Naive thymus-derived CD4-positive, alpha-beta T cell (primary cell): ENCODE results near the gene VSTM2L. TPM values are rescaled to one million over a fixed set of nuclear protein-coding genes. Genes with fewer than 3 reads are reported as not detected.

Source experiments
- ATAC-seq: fragments of 150-1000 bp; cut with Tn5 transposase; 2 replicates; pipeline ENCODE4 v1.10.0; 2021; ENCODE audit warnings: mild to moderate bottlenecking, moderate library complexity
- CTCF ChIA-PET: fragments of 350-600 bp; sonication (Branson Sonifier 250); formaldehyde crosslinking; loops from one replicate; lab custom pipeline; 2021; ENCODE audit warnings: antibody characterized with exemption; lab: Charles Lee
- POLR2A ChIA-PET: fragments of 350-600 bp; sonication (Branson Sonifier 250); formaldehyde crosslinking; loops from one replicate; lab custom pipeline; 2021; ENCODE audit warnings: antibody characterized with exemption, inconsistent platforms; lab: Charles Lee
- DNase-seq, 9 donors: peaks; one replicate each; pipeline versions ENCODE4 v3.0.0 to v3.0.0-alpha.2; 2020 to 2022; ENCODE audit warnings: mixed read lengths in 1 of 9
- H3K27ac ChIP-seq: one replicate; pipeline ENCODE4 v1.7.0; 2013; ENCODE audit warnings: mild to moderate bottlenecking, low read depth, low read length, moderate library complexity
- H3K27me3 ChIP-seq, 2 donors: one replicate each; pipeline ENCODE4 v1.7.0; 2013; ENCODE audit warnings: low read length in 2 of 2, mild to moderate bottlenecking in 2 of 2, moderate library complexity in 2 of 2; ENCODE audit not compliant: control insufficient read depth in 2 of 2, insufficient read depth in 2 of 2
- H3K36me3 ChIP-seq, 3 experiments: 1 replicate in 2 of 3; 2 replicates in 1 of 3; pipeline ENCODE4 v1.7.0; 2013; ENCODE audit warnings: low read length in 3 of 3, mild to moderate bottlenecking in 3 of 3, moderate library complexity in 1 of 3; ENCODE audit not compliant: insufficient read depth in 3 of 3, control insufficient read depth in 2 of 3
- H3K4me1 ChIP-seq, 2 donors: one replicate each; pipeline ENCODE4 v1.7.0; 2013; ENCODE audit warnings: low read length in 2 of 2, mild to moderate bottlenecking in 2 of 2, moderate library complexity in 1 of 2; ENCODE audit not compliant: control insufficient read depth in 2 of 2, insufficient read depth in 2 of 2
- H3K4me3 ChIP-seq: 2 replicates; pipeline ENCODE4 v1.7.0; 2013; ENCODE audit warnings: mild to moderate bottlenecking, low read length
- H3K9me3 ChIP-seq, 3 experiments: 1 replicate in 2 of 3; 2 replicates in 1 of 3; pipeline ENCODE4 v1.7.0; 2013; ENCODE audit warnings: low read length in 3 of 3; ENCODE audit not compliant: control insufficient read depth in 2 of 3
- H3K27ac Mint-ChIP-seq, 9 donors: one replicate each; pipeline ENCODE4 v1.8.0; 2020 to 2022; ENCODE audit warnings: mixed read lengths in 9 of 9, mild to moderate bottlenecking in 8 of 9, moderate library complexity in 5 of 9, inconsistent platforms in 2 of 9
- H3K27me3 Mint-ChIP-seq, 5 donors: one replicate each; pipeline ENCODE4 v1.8.0; 2021 to 2022; ENCODE audit warnings: mixed read lengths in 5 of 5, mild to moderate bottlenecking in 1 of 5
- H3K36me3 Mint-ChIP-seq, 5 donors: one replicate each; pipeline ENCODE4 v1.8.0; 2020 to 2022; ENCODE audit warnings: mixed read lengths in 5 of 5, mild to moderate bottlenecking in 3 of 5, inconsistent platforms in 1 of 5
- H3K4me1 Mint-ChIP-seq, 7 donors: one replicate each; pipeline ENCODE4 v1.8.0; 2020 to 2022; ENCODE audit warnings: mixed read lengths in 7 of 7, mild to moderate bottlenecking in 3 of 7, inconsistent platforms in 1 of 7
- H3K4me3 Mint-ChIP-seq, 10 donors: one replicate each; pipeline ENCODE4 v1.8.0; 2020 to 2022; ENCODE audit warnings: mild to moderate bottlenecking in 10 of 10, mixed read lengths in 10 of 10, moderate library complexity in 6 of 10, inconsistent platforms in 2 of 10
- H3K9me3 Mint-ChIP-seq, 11 donors: one replicate each; pipeline ENCODE4 v1.8.0; 2020 to 2022; ENCODE audit warnings: mixed read lengths in 11 of 11, mild to moderate bottlenecking in 4 of 11, inconsistent platforms in 1 of 11, moderate library complexity in 1 of 11
- intact Hi-C, 2 donors: fragments of 100-400 bp; cut with micrococcal nuclease; formaldehyde crosslinking; loops; one replicate each; pipeline ENCODE4 v1.15.1; 2023
- polyA plus RNA-seq, 2 donors: library from polyadenylated mRNA; unstranded; fragments of 300-500 nt; fragmentation: Illumina TruSeq; gene quantifications; one replicate each; pipeline ENCODE4 v1.2.3, GENCODE V29; 2021
- total RNA-seq, 6 experiments: library from RNA in 5 of 6; stranded (reverse) in 5 of 6; gene quantifications; 1 replicate in 5 of 6; 2 replicates in 1 of 6; pipeline ENCODE4 v1.2.3 and lab custom pipeline; 2021 to 2026

VSTM2L gene
- total and polyA plus RNA-seq, 7 experiments from 2014 or later: 0.12 TPM; not detected in 6

DNA sequence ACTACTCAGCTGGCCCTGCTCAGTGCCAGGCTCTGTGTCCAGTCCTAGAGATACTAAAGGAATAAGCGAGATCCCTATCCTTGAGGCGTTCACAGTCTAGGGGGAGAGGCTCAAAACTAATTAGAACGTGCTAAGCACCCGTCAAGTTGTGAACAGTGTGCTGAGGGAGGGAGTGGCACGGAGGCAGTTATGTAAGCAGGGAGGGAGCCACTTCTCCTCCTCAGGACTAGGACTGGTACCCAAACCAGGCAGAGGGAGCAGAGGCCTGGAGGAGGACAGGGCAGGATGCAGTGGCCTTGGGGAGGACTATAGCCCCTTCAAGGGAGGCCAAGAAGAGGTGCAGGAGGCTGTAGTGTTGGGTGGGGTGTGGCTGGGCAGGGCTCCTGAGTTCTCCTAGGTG is 39.6 kb upstream of the VSTM2L start:
- intact Hi-C loops: no loop called here
- Histone ChIP-seq H3K27me3 (no peaks in the 10 kb centered on the region), H3K27ac (no peak overlapping the region), H3K9me3 (no peaks in the 10 kb centered on the region), H3K36me3 (peaks cover 0 to 73% (median 5%) of the 10 kb centered on the region in 3 experiments), H3K4me3 (no peak overlapping the region), H3K4me1 (no peaks in the 10 kb centered on the region)
- ATAC-seq (no peak), DNase-seq (no peak)
- CTCF ChIA-PET: no interaction called here
- H3K4me1 Mint-ChIP-seq: peaks cover 0 to 10% (median 0%) of the 10 kb centered on the region in 7 donors
- no peaks in the 10 kb centered on the region for H3K9me3 Mint-ChIP-seq
- H3K27me3 Mint-ChIP-seq: no peaks in the 10 kb centered on the region
- H3K4me3 Mint-ChIP-seq: no peak overlapping the region
- H3K27ac Mint-ChIP-seq: peak overlapping the region in 1 of 9 donors; percentile 7
- peaks cover 8 to 50% (median 23%) of the 10 kb centered on the region in 5 donors for H3K36me3 Mint-ChIP-seq
- POLR2A ChIA-PET: no interaction called here

DNA sequence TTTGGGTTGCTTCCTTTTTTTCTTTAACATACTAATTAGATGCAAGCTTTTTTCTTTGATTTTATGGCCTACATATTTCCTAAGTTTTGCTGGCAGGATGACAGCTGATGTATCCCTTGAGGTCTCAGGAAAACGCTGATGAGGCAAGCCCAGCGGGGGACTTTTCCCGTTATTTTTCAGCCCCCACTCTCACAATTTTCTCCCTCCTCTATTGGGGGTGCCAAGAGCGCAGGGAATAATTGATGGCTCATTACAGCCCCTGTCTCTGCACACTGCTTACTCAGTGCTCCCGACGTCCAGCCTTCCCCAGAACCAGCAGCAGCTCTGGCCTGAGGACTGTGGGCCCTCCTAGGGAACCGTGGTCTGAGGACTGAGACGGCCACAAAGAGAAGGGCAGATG is 38.6 kb upstream of the VSTM2L start:
- POLR2A ChIA-PET: no interaction called here
- ATAC-seq (no peak), DNase-seq (no peak)
- Mint-ChIP-seq H3K36me3 (peaks cover 7 to 48% (median 23%) of the 10 kb centered on the region in 5 donors), H3K4me1 (peaks cover 0 to 7% (median 0%) of the 10 kb centered on the region in 7 donors), H3K9me3 (no peaks in the 10 kb centered on the region), H3K4me3 (no peak overlapping the region), H3K27me3 (no peaks in the 10 kb centered on the region), H3K27ac (peak overlapping the region in 1 of 9 donors; percentile 14)
- intact Hi-C loops: no loop called here
- Histone ChIP-seq H3K9me3 (no peaks in the 10 kb centered on the region), H3K4me1 (no peaks in the 10 kb centered on the region), H3K27ac (no peak overlapping the region), H3K4me3 (no peak overlapping the region), H3K36me3 (peaks cover 0 to 82% (median 5%) of the 10 kb centered on the region in 3 experiments), H3K27me3 (no peaks in the 10 kb centered on the region)
- CTCF ChIA-PET: no interaction called here

DNA sequence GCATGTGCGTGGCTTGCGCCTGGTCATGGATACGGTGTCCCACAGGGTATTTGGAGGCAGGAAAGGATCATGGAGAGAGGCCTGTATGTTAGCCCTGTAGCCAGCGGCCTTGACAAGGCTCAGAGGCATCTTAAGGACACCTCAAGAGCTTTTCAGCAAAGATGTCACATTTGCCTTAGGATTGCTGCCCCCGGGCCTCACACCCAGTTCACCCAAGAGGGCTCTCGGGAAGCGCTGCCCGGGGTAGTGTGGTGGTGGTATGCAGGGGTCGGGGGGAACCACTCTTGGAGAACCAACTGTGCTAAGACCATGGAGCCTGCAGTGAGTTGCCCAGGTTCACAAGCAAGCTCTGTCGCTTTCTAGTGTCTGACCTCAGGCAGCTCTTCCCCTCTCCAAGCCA is 36.9 kb upstream of the VSTM2L start:
- no peaks in the 10 kb centered on the region for H3K9me3 Mint-ChIP-seq

DNA sequence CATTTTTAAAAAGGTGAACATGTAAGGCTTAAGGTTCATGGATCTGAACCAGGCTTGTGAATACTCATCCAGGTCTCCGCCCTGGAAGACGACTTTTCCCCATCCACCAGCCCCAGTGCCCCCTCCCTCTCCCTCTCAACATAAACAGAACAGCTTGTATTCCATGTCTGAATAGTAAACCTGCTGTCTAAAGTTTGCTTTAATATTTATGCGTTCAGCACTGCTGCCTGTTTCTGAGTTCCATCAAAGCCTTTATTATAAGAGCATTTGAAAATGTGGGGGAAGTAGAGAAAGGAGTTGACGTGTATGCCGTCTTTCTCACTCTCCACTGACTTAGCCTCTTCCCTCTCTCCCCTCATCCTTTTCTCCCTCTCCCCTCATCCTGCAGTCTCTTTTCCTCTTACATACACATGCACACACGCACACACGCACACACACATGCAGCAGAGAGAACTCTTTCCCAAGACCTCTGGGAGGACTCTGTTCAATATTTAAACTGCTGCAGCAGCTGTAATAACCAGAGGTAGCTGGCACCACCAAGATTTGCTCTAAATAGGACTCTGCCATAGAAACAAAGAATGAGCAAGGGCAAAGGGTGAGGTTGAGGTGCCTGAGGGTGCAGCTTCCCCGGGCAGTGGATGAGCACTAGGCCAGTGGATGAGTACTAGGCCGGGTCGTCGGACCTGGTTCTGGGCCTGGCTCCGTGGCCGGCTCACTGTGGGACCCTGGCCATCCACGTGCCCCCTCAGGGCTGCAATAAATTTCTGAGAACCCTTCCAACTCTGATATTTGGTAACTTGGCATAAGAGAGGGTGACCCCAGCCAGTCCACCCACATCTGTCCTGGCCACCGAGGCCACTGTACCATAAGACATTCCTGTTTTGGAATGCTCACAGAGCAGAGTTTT is 35.4 kb upstream of the VSTM2L start:
- H3K27me3 Mint-ChIP-seq: no peaks in the 10 kb centered on the region
- ChIA-PET CTCF (no interaction called here), POLR2A (no interaction called here)
- no peaks in the 10 kb centered on the region for H3K9me3 Mint-ChIP-seq
- ATAC-seq (no peak), DNase-seq (no peak)
- peaks cover 0 to 5% (median 0%) of the 10 kb centered on the region in 7 donors for H3K4me1 Mint-ChIP-seq
- peaks cover 0 to 42% (median 18%) of the 10 kb centered on the region in 5 donors for H3K36me3 Mint-ChIP-seq
- no peak overlapping the region for H3K4me3 Mint-ChIP-seq
- intact Hi-C loops: no loop called here
- Histone ChIP-seq H3K9me3 (no peaks in the 10 kb centered on the region), H3K27me3 (no peaks in the 10 kb centered on the region), H3K36me3 (peaks cover 0 to 88% (median 0%) of the 10 kb centered on the region in 3 experiments), H3K27ac (no peak overlapping the region), H3K4me1 (no peaks in the 10 kb centered on the region), H3K4me3 (no peak overlapping the region)
- no peak overlapping the region for H3K27ac Mint-ChIP-seq

More for the DNA sequence above, 36.9 kb upstream of the VSTM2L start:
- no peaks in the 10 kb centered on the region for H3K27me3 ChIP-seq
- ChIA-PET POLR2A (no interaction called here), CTCF (interaction anchor here (0.6 kb wide), 1 partner anchor 36 kb away, joined by 3 read pairs; no protein-coding TSS in a partner anchor)
- H3K36me3 ChIP-seq: peaks cover 0 to 87% (median 2%) of the 10 kb centered on the region in 3 experiments
- H3K4me3 Mint-ChIP-seq: no peak overlapping the region
- intact Hi-C loops: no loop called here
- no peak overlapping the region for H3K27ac ChIP-seq
- H3K27me3 Mint-ChIP-seq: no peaks in the 10 kb centered on the region
- DNase-seq (no peak), ATAC-seq (no peak)
- H3K4me1 ChIP-seq: no peaks in the 10 kb centered on the region
- H3K9me3 ChIP-seq: no peaks in the 10 kb centered on the region
- peaks cover 0 to 42% (median 22%) of the 10 kb centered on the region in 5 donors for H3K36me3 Mint-ChIP-seq
- H3K27ac Mint-ChIP-seq: peak overlapping the region in 1 of 9 donors; percentile 77
- no peak overlapping the region for H3K4me3 ChIP-seq
- peaks cover 0 to 7% (median 0%) of the 10 kb centered on the region in 7 donors for H3K4me1 Mint-ChIP-seq

DNA sequence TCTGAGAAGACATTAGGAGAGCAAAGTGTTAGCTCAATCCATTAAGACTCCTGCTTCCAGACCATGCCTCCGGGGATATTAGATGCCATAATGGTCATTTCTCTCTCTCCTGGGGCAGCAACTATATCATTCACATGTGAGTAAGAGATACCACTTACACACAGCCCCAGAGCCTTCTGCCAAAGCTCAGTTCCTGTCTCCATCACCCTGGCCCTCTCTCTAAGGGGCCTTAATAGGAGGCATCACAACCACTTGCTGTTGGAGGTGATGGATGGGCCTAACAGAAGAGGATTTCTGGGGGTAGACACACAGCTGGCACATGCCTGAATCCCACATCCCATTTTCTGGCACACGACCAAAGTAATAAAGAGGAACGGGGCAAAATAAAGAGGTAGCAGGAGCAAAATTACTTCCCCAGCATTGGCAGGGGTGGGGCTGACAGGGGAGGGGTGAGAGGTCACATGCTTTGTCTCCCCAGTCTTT is 34.0 kb upstream of the VSTM2L start:
- intact Hi-C loops: no loop called here
- CTCF ChIA-PET: no interaction called here
- no peak for DNase-seq
- Mint-ChIP-seq H3K4me3 (no peak overlapping the region), H3K27ac (peak overlapping the region in 2 of 9 donors; percentile 6 to 22), H3K36me3 (peaks cover 0 to 48% (median 20%) of the 10 kb centered on the region in 5 donors), H3K4me1 (peaks cover 0 to 2% (median 0%) of the 10 kb centered on the region in 7 donors), H3K27me3 (no peaks in the 10 kb centered on the region), H3K9me3 (no peaks in the 10 kb centered on the region)
- H3K4me3 ChIP-seq: no peak overlapping the region
- H3K36me3 ChIP-seq: peaks cover 0 to 81% (median 0%) of the 10 kb centered on the region in 3 experiments
- ATAC-seq: no peak
- H3K4me1 ChIP-seq: no peaks in the 10 kb centered on the region
- POLR2A ChIA-PET: no interaction called here
- no peaks in the 10 kb centered on the region for H3K27me3 ChIP-seq
- no peaks in the 10 kb centered on the region for H3K9me3 ChIP-seq
- no peak overlapping the region for H3K27ac ChIP-seq

DNA sequence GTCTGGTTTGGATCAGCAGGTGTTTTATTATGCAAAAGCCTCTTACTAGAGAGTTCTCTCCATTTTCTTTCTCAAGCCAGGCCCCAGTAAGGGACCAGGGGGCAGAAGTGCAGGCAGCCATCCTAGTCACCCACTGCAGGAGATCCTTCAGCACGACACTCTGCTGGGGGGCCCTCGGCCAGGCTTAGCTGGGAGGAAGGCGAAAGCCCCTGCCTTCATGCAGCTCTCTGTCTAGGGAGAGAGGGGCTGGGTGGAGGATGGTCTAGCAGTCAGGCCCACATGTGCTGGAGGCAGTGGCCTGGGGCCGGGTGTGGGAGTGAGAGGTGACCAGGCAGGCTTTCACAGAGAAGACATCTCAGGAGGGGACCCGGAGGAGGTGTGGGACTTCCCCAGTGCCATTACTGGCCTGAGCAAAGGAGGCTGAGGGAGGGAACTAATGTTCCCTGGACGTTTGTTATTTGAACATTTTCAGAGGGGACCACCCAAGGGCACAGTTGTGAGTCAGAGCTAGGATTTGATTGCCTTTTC is 33.5 kb upstream of the VSTM2L start:
- H3K36me3 ChIP-seq: peaks cover 0 to 82% (median 0%) of the 10 kb centered on the region in 3 experiments
- POLR2A ChIA-PET: no interaction called here
- no peaks in the 10 kb centered on the region for H3K9me3 Mint-ChIP-seq
- CTCF ChIA-PET: no interaction called here
- DNase-seq (no peak), ATAC-seq (no peak)
- H3K27me3 ChIP-seq: no peaks in the 10 kb centered on the region
- H3K4me3 ChIP-seq: no peak overlapping the region
- intact Hi-C loops: no loop called here
- H3K27ac Mint-ChIP-seq: peak overlapping the region in 1 of 9 donors; percentile 22
- peaks cover 0 to 51% (median 24%) of the 10 kb centered on the region in 5 donors for H3K36me3 Mint-ChIP-seq
- no peak overlapping the region for H3K27ac ChIP-seq
- no peaks in the 10 kb centered on the region for H3K27me3 Mint-ChIP-seq
- no peak overlapping the region for H3K4me3 Mint-ChIP-seq
- no peaks in the 10 kb centered on the region for H3K4me1 ChIP-seq
- no peaks in the 10 kb centered on the region for H3K9me3 ChIP-seq
- peaks cover 0 to 2% (median 0%) of the 10 kb centered on the region in 7 donors for H3K4me1 Mint-ChIP-seq
